RPMI8226 (cell line): ENCODE results near the gene ZC4H2.
"Not testable (repeated sequence)": the region's sequence is repeated elsewhere in the genome, so short reads cannot be mapped to it uniquely, and the experiment has no call there.

Experiments
- DNase-seq: peaks from one replicate; pipeline ENCODE4 v3.0.0-alpha.2; 2015

Gene ZC4H2

DNA sequence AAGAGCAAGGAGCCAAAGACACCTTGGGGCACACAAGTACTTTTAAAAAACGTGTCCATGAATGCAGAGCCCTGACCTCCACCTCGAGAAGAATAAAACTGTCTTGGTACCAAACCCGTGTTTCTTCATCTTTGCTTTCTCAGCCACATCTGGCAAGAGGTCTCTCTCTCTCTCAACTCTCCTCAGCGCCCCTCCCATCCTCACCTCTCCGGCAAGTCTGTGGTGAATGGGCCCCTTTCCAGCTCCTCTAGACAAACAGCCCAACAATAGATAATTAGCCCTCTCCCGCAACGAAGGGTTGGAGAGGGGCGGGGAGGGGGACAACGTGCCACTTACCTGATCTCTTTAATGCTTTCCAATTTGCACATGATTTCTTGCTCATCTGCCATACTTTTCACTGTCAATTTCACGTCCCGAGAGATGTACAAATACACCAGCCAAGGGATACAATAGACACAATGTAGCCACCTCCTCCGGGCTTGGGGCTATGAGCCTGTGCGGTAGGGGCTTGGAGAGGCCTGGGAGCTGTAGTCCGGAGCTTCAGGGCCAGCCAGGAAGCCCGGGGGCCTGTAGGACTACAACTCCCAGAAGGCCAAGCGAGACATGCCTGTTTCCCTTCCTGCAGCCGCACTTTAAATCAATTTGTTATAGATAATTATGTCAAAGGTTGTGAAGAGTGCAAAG is at the start of gene ZC4H2:
TSS of gene ZC4H2 (minus strand) at position 462 of the 684 bp plus-strand sequence. CDS start at position 389, 73 bp downstream.
- DNase-seq: peak; percentile 61

GRCh38 chrX:65017451-65017850 is 41.2 kb upstream of the ZC4H2 start:
- no peak for DNase-seq

GRCh38 chrX:65014230-65014629 is 38.0 kb upstream of the ZC4H2 start:
- no peak for DNase-seq

GRCh38 chrX:65009459-65009858 is 33.2 kb upstream of the ZC4H2 start:
- DNase-seq: no peak

GRCh38 chrX:65002208-65002607 is 26.0 kb upstream of the ZC4H2 start:
- not testable (repeated sequence) for DNase-seq

GRCh38 chrX:64996805-64997204 is 20.6 kb upstream of the ZC4H2 start:
- DNase-seq: no peak

DNA sequence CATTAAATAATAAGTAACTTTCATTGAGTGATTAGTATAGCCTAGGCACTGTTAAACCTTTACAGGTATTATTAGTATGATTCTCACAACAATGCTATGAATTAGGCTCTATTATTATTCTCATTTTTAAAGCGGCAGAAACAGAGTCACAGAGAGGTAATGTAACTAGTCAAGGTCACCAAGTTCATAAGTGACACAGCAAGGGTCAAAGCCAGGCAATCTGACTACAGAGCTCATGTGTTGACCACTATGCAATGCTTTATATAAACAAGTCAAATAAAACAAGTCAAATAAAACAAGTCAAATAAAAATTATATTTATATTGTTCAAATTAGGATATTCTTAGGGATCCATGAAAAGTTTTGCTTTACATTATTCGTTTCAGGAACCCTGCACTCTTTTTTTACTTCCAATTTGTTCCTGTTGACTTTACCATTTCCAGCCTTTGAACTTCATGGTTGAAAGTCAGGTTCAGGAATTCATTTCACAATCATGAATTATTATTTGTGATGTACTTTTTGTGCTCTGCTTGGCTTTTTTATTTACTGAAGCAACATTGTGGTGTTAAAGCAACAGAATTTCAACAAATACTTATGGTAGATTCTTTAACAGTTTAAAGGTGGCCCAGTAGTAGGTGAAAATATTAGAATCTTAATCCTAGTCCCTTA is 18.0 kb upstream of the ZC4H2 start:
- DNase-seq: no peak

DNA sequence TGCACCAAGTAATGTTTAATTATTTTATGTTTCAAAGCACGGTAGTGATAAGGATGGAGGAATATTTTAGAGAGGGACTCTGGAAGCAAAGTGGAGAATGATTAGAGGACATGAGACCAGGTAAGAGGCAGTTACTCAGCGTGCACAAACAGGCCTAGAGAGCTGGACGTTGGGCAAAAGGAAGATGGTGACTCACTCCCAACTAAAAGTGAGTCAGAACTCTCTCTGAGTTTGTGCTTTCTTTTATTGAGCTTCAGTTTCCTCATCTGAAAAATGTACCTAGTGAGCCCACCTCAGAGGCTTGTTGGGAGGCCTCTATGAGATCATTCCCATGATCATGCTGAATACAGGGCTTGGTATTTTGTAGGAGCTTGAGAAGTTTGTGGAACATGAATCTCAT is 1.6 kb upstream of the ZC4H2 start:
- no peak for DNase-seq

DNA sequence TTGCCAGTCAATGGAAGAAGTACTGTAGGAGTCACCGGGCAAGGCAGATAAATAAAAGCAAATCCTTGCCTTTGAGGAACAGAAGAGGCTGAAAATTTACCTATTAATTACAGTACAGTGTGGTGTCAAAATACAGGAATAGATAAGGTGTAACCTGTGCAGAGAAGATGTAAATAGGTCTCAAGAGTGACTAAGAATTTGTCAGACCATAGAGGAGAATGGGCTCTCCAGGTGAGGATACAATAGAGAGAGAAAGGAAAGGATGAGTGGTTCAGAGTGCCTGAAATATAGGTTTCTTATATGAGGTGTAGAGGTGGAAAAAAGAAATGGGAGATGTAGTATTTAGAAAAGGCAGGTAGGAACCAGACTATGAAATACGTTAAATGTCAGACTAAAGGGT is 801 bp upstream of the ZC4H2 start:
- no peak for DNase-seq

- DNase-seq: no peak
These were observed 407 bp upstream of the ZC4H2 start for GRCh38 chrX:64976673-64977040.

GRCh38 chrX:64975491-64975890 is 759 bp downstream of the ZC4H2 start:
- DNase-seq: peak; percentile 22

DNA sequence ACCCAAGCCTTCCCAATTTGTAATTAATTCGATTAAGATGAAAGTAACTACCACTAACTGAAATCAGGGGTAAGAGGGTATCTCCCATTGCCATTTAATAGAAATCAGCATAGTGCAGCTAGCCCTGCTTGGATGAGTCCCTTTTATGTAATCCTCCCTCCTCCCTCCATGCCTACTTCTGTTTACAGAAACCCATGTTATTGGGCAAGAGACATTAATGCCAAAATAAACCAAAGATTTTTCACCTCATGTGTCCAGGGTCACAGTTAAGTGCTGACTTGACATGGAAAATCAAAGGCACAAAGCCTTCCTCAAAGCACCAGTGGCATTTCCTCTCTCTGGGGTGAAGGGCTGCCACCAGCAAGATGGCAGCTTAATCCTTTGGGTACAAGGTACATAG is 50.8 kb downstream of the ZC4H2 start:
- no peak for DNase-seq

- DNase-seq: no peak
These were observed 68.1 kb downstream of the ZC4H2 start for GRCh38 chrX:64908121-64908520.

GRCh38 chrX:64894454-64895038 is 81.7 kb downstream of the ZC4H2 start:
- DNase-seq: peak; percentile 28

- DNase-seq: peak; percentile 9
These were observed 90.4 kb downstream of the ZC4H2 start for GRCh38 chrX:64885850-64886249.

DNA sequence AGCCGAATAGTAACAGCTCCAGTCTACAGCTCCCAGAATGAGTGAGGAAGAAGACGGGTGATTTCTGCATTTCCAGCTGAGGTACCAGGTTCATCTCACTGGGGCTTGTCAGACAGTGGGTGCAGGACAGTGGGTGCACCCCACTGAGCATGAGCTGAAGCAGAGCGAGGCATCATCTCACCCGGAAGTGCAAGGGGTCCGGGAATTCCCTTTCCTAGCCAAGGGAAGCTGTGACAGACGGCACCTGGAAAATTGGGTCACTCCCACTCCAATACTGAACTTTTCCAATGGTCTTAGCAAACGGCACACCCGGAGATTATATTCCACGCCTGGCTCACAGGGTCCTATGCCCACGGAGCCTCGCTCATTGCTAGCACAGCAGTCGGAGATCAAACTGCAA is 97.5 kb downstream of the ZC4H2 start:
- DNase-seq: not testable (repeated sequence)

GRCh38 chrX:64867217-64867616 is 109.0 kb downstream of the ZC4H2 start:
- no peak for DNase-seq
